Fibroblast of lung (primary cell): ENCODE measurements around the gene OPTC. TPM values are rescaled to one million over a fixed set of nuclear protein-coding genes. Genes with fewer than 3 reads are reported as not detected.

Experiments
- DNase-seq, 2 donors: peaks; one replicate each; pipeline versions ENCODE4 v3.0.0 to v3.0.0-alpha.2; 2010; ENCODE audit warnings: low read depth in 2 of 2
- H2AFZ ChIP-seq: 2 replicates; pipeline ENCODE4 v1.5.1; 2012; ENCODE audit warnings: low read length, control low read depth, inconsistent platforms
- H3K27ac ChIP-seq: 2 replicates; pipeline ENCODE4 v1.5.1; 2011; ENCODE audit warnings: low read length, control low read depth; ENCODE audit not compliant: insufficient read depth
- H3K27me3 ChIP-seq: 2 replicates; pipeline ENCODE4 v1.5.1; 2011; ENCODE audit warnings: mild to moderate bottlenecking, low read length; ENCODE audit not compliant: control insufficient read depth, insufficient read depth
- H3K36me3 ChIP-seq: 2 replicates; pipeline ENCODE4 v1.5.1; 2011; ENCODE audit warnings: low read length; ENCODE audit not compliant: control insufficient read depth, insufficient read depth
- H3K4me1 ChIP-seq: 2 replicates; pipeline ENCODE4 v1.5.1; 2011; ENCODE audit warnings: low read length; ENCODE audit not compliant: control insufficient read depth, insufficient read depth; ENCODE audit errors: extremely low read depth
- H3K4me2 ChIP-seq: 2 replicates; pipeline ENCODE4 v1.5.1; 2011; ENCODE audit warnings: low read length, control low read depth; ENCODE audit not compliant: insufficient read depth; ENCODE audit errors: extremely low read depth
- H3K4me3 ChIP-seq, 4 experiments: fragments of 200-600 bp in 1 of 4; sonication (generic) in 1 of 4; replicated peaks in 1 of 4; 2 replicates each; pipeline ENCODE4 v1.5.1; 2011 to 2016; ENCODE audit warnings: low read length in 4 of 4, low read depth in 3 of 4, mild to moderate bottlenecking in 3 of 4, control low read depth in 2 of 4, inconsistent platforms in 1 of 4, mixed read lengths in 1 of 4; ENCODE audit not compliant: insufficient read depth in 1 of 4; ENCODE audit errors: control extremely low read depth in 1 of 4
- H3K79me2 ChIP-seq: 2 replicates; pipeline ENCODE4 v1.5.1; 2012; ENCODE audit warnings: mild to moderate bottlenecking, low read length, inconsistent platforms; ENCODE audit not compliant: control insufficient read depth, insufficient read depth
- H3K9ac ChIP-seq: 2 replicates; pipeline ENCODE4 v1.5.1; 2011; ENCODE audit warnings: mild to moderate bottlenecking, low read length, control low read depth; ENCODE audit not compliant: insufficient read depth
- H3K9me3 ChIP-seq: 2 replicates; pipeline ENCODE4 v1.5.1; 2012; ENCODE audit warnings: low read depth, low read length; ENCODE audit not compliant: control insufficient read depth, insufficient read depth
- H4K20me1 ChIP-seq: 2 replicates; pipeline ENCODE4 v1.5.1; 2011; ENCODE audit warnings: low read length; ENCODE audit not compliant: control insufficient read depth, insufficient read depth; ENCODE audit errors: extremely low read depth
- CTCF ChIP-seq, 2 donors: IDR thresholded peaks in 1 of 2; conservative IDR thresholded peaks in 1 of 2; 1 replicate in 1 of 2; 2 replicates in 1 of 2; pipeline ENCODE4 v1.5.1; 2011 to 2012; ENCODE audit warnings: low read length in 2 of 2, control low read depth in 1 of 2, inconsistent platforms in 1 of 2, low read depth in 1 of 2, mild to moderate bottlenecking in 1 of 2
- EZH2 ChIP-seq: IDR thresholded peaks from 2 replicates; pipeline ENCODE4 v1.5.1; 2012; ENCODE audit warnings: low read length, control low read depth, mild to moderate bottlenecking; ENCODE audit errors: missing control alignments
- polyA plus RNA-seq, 2 donors: library from polyadenylated mRNA; depleted of rRNA in 1 of 2; stranded (reverse) in 1 of 2; unstranded in 1 of 2; fragments of >200 nt; gene quantifications; 2 replicates each; pipeline ENCODE4 v1.2.1, GENCODE V29; 2011 to 2012; ENCODE audit warnings: missing spikeins in 1 of 2
- total RNA-seq: library from RNA; depleted of rRNA; stranded (reverse); fragments of >200 nt; gene quantifications from 2 replicates; pipeline ENCODE4 v1.2.1, GENCODE V29; 2014

OPTC gene
- total and polyA plus RNA-seq, 2 donors (not counting 1 experiment from before 2014, with no cell fraction given) = not detected

DNA sequence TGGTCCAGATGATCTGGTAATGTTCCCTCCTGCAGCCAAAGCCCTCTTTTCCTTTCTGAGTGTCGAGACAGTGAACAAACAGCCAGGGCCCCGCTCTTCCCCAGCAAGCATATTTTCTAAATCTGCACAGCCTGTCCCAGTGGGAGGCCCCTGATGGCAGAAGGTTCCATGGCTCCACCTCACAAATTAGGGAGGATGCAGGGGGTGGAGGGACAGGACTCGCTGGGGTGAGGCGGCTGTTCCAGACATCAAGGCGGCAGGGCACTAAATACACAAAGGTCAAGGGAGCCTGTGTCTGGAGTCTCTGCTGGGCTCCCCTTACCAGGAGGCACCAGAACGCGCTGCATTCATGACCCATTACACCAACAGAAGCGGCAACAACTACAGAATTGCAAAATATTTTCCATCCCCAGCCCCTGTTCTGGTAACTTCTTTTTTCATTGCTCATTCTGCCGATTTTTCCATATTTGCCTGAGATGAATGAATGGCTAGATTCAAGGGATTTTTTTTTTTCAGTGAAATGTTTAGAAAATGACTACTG lies 45.4 kb upstream of the OPTC start:
- no peaks in the 10 kb centered on the region for H3K9me3 ChIP-seq
- H3K4me1 ChIP-seq = peaks cover 2% of the 10 kb centered on the region
- no peaks in the 10 kb centered on the region for H3K36me3 ChIP-seq
- no peak overlapping the region for H2AFZ ChIP-seq
- peaks cover 10% of the 10 kb centered on the region for H3K27me3 ChIP-seq
- TF ChIP-seq EZH2 = no peak
- no peaks in the 10 kb centered on the region for H3K79me2 ChIP-seq
- no peaks in the 10 kb centered on the region for H4K20me1 ChIP-seq
- H3K4me2 ChIP-seq = no peak overlapping the region
- H3K4me3 ChIP-seq = no peak overlapping the region
- no peak overlapping the region for H3K9ac ChIP-seq
- DNase-seq = no peak
- H3K27ac ChIP-seq = no peak overlapping the region

DNA sequence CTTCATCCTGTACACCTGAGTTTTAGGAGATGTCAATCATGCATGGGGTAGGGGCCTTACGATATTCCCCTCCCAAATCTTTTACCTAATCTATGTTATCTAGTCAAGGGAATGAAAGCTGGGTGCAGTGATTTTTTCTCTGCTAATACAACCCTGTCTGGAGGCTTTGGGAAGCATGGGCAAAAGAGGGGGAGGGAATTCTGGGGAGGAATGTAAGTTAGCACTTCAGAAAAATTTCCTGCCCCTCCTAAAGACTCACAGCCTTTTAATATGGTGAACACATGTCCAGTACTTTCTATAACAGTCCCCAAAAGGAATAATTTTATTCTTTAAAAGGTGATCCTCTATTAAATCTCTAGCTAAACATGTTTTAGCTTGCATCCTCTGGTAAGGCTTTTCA lies 44.0 kb upstream of the OPTC start:
- H3K36me3 ChIP-seq = no peaks in the 10 kb centered on the region
- TF ChIP-seq CTCF (conservative IDR thresholded peaks at IDR 0.05 in 1 of 2, IDR thresholded peaks at IDR 0.05 in 1 of 2; ENCODE audit: low read depth in 1 of 2, low read length in 2 of 2) (no peak), EZH2 (no peak)
- no peak overlapping the region for H3K9ac ChIP-seq
- no peak overlapping the region for H3K4me3 ChIP-seq
- H3K27me3 ChIP-seq = peaks cover 6% of the 10 kb centered on the region
- H3K9me3 ChIP-seq = no peaks in the 10 kb centered on the region
- H3K79me2 ChIP-seq = no peaks in the 10 kb centered on the region
- no peak for DNase-seq
- H2AFZ ChIP-seq = no peak overlapping the region
- H4K20me1 ChIP-seq = no peaks in the 10 kb centered on the region
- H3K4me2 ChIP-seq = no peak overlapping the region
- H3K27ac ChIP-seq = no peak overlapping the region
- H3K4me1 ChIP-seq = peaks cover 2% of the 10 kb centered on the region

DNA sequence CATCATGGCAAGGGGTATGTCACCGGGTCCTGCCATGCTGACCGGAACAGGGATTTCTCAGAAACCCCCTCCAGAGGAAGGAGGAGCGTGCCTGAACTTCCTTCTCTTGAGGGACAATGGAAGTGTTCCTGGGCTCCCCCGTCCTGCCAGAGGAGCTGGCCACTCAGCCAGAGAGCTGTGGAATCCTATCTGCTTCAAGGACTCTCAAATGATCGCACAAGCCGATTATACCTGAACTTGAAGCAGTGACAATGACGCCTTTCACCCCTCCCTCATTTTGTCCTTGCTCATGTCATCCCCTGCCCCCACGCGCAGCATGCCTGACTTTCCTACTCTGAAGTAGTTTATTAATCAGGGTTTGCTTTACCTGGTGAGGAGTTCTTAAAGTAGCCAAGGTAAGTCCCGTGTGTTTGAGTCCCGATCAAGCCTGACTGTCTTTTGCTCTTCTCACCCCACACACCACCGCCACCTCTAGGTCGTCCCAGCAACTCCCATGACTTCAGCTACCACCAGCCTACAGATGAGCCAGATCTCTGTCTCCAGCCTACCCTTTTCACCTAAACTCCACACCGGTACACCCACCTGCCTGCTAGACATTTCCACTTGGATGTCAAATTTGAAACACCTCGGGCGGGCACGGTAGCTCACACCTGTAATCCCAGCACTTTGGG lies 43.3 kb upstream of the OPTC start:
- DNase-seq = no peak
- Histone ChIP-seq H3K4me1 (peaks cover 2% of the 10 kb centered on the region), H3K4me3 (no peak overlapping the region), H4K20me1 (no peaks in the 10 kb centered on the region), H3K27ac (no peak overlapping the region), H3K79me2 (no peaks in the 10 kb centered on the region), H3K36me3 (no peaks in the 10 kb centered on the region), H2AFZ (no peak overlapping the region), H3K9me3 (no peaks in the 10 kb centered on the region), H3K27me3 (peaks cover 6% of the 10 kb centered on the region), H3K9ac (no peak overlapping the region), H3K4me2 (no peak overlapping the region)
- TF ChIP-seq EZH2 (no peak), CTCF (conservative IDR thresholded peaks at IDR 0.05 in 1 of 2, IDR thresholded peaks at IDR 0.05 in 1 of 2; ENCODE audit: low read depth in 1 of 2, low read length in 2 of 2) (no peak)
